WTC11 (cell line): ENCODE data around the gene PCBP3.
"Not testable (repeated sequence)": the region's sequence is repeated elsewhere in the genome, so short reads cannot be mapped to it uniquely, and the experiment has no call there.

Source experiments
- AFF4 ChIP-seq: sonication (generic); formaldehyde crosslinking; IDR thresholded peaks from 2 replicates; pipeline ENCODE4 v1.8.1; 2023; ENCODE audit warnings: mild to moderate bottlenecking, missing genetic modification reagents, borderline replicate concordance
- CTCF ChIP-seq: fragments of 200-600 bp; IDR thresholded peaks from 2 replicates; pipeline ENCODE4 v1.8.0; 2022; ENCODE audit warnings: antibody characterized with exemption
- ESRRA ChIP-seq: sonication (generic); formaldehyde crosslinking; IDR thresholded peaks from 2 replicates; pipeline ENCODE4 v1.8.1; 2022; ENCODE audit warnings: mild to moderate bottlenecking, missing genetic modification reagents, borderline replicate concordance
- IRF2 ChIP-seq: sonication (generic); formaldehyde crosslinking; IDR thresholded peaks from 2 replicates; pipeline ENCODE4 v1.8.0; 2022; ENCODE audit warnings: low read depth, missing genetic modification reagents, borderline replicate concordance
- USF1 ChIP-seq: sonication (generic); formaldehyde crosslinking; IDR thresholded peaks from 2 replicates; pipeline ENCODE4 v1.8.0; 2022; ENCODE audit warnings: mild to moderate bottlenecking, missing genetic modification reagents
- ZMAT4 ChIP-seq: fragments of 250-450 bp; sonication (Bioruptor Pico); IDR thresholded peaks from 2 replicates; pipeline ENCODE4 v1.9.0; 2021; ENCODE audit warnings: mild to moderate bottlenecking
- TF ChIP-seq, protein P1 (sequence below): sonication (generic); formaldehyde crosslinking; IDR thresholded peaks from 2 replicates; pipeline ENCODE4 v1.8.0; 2022; ENCODE audit warnings: mild to moderate bottlenecking, missing genetic modification reagents

DNA sequence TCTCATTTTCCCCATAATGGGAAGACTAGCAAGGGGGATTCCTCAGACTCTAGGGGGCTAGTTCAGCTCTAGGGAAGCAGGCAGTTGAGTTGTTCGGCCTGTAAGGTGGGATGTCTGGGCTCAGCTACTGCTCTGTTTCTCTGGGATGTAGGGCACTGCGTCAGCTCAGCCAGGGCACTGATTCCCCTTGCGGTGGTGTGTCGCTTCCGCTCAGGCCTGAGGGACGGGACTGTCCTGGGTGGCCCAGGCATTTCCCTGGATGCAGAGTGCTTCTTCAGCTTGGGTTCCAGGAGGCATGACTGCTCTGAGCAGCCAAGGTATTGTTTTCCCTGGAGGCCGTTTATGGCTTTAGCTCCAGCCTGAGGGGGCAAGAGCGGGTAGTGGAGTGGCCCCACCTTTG is 38.8 kb upstream of the PCBP3 start:
- TF ChIP-seq, protein P1, sequence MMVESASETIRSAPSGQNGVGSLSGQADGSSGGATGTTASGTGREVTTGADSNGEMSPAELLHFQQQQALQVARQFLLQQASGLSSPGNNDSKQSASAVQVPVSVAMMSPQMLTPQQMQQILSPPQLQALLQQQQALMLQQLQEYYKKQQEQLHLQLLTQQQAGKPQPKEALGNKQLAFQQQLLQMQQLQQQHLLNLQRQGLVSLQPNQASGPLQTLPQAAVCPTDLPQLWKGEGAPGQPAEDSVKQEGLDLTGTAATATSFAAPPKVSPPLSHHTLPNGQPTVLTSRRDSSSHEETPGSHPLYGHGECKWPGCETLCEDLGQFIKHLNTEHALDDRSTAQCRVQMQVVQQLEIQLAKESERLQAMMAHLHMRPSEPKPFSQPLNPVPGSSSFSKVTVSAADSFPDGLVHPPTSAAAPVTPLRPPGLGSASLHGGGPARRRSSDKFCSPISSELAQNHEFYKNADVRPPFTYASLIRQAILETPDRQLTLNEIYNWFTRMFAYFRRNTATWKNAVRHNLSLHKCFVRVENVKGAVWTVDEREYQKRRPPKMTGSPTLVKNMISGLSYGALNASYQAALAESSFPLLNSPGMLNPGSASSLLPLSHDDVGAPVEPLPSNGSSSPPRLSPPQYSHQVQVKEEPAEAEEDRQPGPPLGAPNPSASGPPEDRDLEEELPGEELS, result not testable (repeated sequence)
- TF ChIP-seq ESRRA; ZMAT4 (CRISPR knock-in tag); CTCF; IRF2 (CRISPR knock-in tag); AFF4 (CRISPR knock-in tag); USF1: not testable (repeated sequence)
